SIG-M5 (cell line): ENCODE measurements around the gene OR2A25.

Experiments used
- DNase-seq: peaks from one replicate; lab custom pipeline; 2025; lab: John Stamatoyannopoulos, UW

Gene OR2A25

DNA sequence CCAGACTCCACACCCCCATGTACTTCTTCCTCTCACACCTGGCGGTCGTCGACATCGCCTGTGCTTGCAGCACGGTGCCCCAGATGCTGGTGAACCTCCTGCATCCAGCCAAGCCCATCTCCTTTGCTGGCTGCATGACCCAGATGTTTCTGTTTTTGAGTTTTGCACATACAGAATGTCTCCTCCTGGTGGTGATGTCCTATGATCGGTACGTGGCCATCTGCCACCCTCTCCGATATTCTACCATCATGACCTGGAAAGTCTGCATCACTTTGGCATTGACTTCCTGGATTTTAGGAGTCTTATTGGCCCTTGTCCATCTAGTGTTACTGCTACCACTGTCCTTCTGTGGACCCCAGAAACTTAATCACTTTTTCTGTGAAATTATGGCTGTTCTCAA lies 4.8 kb downstream of the OR2A25 start:
- no peak for DNase-seq

DNA sequence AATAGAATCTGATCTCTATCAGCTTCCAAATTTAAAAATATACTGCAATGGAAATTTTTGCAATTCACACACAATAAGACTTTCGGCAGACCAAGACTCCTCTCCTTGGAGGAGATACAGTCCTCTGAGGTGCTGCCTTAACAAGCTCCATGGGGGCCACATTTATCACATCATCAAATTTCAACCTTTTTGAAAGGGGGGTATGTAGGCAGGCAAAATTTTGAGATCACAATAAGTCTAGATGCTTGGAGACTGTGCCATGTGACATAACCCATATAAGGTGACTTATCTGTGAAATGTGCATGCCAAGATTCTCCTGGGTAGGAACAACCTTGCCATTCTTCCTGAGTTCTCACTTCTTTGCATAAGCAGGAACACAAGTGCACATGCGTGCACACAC lies 16.4 kb downstream of the OR2A25 start, which contains the start of gene OR2A12:
Gene OR2A12, plus strand, starts transcription at position 301 of the 400 bp plus-strand sequence. CDS start 8,830 bp downstream, outside the sequence.
- DNase-seq = no peak

DNA sequence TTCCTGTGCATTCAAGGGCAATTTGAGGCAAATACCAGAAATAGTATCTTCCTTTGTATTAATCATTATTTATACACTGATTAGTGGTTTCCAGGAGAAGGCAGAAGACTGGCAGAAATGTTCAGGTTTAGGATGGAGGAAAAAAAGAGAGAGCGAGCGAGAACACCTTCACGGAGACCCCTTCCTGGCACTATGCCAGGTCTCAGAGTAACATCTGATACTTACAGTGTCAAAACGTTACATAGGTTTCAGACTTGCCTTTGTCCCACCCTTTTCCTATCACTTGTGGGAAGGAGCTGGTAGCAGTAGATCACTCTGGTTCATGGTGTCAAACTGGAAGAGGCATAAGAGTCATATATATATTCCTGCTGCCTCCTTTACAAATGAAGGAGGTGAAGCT lies 17.1 kb downstream of the OR2A25 start:
- DNase-seq = no peak

DNA sequence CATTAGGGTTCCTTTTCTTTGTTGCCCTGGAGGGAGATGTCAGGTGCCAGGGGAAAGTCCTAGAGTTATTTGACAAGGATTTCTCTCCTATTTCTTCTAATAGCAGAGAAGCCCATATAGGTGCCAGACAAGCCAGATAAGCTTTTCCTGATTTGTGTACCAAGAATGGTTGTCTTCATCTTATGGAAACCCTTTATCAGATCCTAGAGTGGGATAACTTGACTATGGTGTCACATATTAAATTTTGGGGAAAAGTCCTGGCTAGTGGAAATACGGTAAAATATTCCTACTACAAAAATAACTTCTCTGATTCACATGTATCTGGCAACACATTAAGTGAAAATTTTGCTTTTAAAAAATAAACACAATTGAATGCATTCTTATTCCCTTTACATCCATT lies 17.6 kb downstream of the OR2A25 start:
- DNase-seq = no peak

DNA sequence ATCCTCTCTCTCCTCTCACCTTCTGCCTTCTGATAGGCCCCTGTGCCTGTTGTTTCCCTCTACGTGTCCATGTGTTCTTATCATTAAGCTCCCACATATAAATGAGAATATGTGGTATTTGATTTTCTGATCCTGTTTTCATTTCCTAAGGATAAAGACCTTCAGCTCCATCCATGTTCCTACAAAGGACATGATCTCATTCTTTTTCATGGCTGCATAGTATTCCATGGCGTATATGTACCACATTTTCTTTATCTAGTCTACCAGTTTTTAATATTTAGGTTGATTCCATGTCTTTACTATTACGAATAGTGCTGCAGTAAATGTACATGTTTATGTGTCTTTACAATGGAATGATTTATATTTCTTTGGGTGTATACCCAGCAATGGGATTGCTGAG lies 21.1 kb downstream of the OR2A25 start:
- DNase-seq = no peak

DNA sequence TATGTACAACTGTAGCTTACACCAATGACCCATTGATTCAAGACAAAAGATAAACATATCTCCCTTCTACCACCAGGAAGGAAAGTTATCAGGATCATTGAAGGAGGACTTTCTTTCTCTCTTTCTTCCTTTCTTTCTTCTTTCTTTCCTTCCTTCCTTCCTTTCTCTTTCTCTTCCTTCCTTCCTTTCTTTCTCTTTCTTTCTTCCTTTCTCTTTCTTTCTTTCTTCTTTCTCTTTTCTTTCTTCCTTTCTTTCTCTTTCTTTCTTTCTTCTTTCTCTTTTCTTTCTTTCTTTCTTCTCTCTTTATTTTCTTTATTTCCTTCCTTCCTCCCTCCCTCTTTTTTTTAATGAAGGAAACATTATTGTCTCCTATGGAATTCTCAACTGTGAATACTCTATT lies 29.2 kb downstream of the OR2A25 start:
- no peak for DNase-seq

DNA sequence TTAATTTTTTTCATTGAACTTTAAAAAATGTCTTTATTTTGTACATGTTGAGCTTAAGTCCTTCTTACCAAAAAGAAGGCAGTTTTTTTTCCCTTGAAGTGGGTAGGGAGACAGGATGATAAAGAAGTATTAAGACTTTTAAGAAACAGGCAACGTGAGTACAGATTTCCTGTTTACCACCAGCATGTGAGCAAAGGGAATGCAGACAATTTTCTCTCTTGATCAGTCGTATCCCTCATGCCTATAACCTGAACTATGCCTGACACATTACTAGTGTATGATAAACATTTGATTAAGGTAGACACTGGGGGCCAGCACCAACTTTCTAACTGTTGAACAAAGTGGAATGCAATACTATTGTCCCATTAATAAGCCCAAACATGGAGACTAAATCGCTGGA lies 31.0 kb downstream of the OR2A25 start:
- DNase-seq = no peak

DNA sequence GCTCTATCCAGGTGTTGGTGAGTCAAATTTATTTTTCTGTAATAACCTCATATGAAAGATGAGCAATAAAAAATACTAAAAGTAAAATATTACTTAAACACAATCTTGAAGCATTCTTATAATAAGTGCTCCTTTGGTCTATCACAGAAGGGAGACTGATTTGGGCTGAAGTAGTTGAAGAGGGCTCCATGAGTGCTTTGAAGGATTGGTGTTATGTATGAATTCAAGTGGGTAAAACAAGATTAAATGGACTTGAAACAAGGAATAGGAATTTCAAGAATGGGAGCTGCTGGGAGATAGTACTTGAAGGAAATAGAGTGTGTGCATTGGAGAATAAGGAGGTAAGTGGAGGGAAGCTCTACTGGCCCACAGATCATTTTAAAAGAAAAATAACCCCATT lies 32.4 kb downstream of the OR2A25 start:
- DNase-seq = no peak

DNA sequence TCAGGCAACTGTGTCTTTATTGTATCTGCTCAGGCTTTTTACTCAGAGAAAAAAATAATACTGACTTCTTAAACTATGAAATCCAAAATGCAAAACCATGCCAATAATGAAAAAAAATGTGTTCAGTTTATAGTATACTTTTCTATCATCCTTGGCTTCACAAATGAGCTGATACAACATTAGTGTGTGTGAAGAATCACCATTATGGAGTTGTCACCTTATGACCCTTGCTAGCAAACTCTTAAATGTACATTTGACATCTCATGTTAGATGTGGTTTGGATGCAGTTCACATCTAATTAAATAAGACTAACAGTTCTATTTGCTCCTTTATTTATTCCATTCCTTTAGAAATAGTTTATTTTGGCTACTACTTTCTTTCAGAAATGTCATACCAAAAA lies 35.6 kb downstream of the OR2A25 start:
- no peak for DNase-seq

DNA sequence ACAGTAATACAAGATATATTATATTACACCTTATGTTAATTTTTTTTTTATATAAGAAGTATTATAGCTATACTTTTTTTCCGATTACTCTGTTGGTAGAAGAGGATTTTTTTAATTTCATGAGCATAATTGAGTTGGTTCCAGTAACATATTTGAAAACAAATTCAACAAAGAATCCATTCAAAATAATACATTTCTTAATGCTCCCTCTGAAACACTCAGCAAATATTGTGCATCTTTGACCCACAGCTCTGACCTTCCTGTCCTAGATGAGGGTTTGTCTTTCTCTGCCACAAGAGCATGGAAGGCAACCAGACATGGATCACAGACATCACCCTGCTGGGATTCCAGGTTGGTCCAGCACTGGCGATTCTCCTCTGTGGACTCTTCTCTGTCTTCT lies 39.7 kb downstream of the OR2A25 start, which contains the start of gene OR2A2:
Gene OR2A2, plus strand, starts transcription at position 301 of the 400 bp plus-strand sequence. Its CDS starts 0 bp downstream, at position 301.
- DNase-seq = no peak

DNA sequence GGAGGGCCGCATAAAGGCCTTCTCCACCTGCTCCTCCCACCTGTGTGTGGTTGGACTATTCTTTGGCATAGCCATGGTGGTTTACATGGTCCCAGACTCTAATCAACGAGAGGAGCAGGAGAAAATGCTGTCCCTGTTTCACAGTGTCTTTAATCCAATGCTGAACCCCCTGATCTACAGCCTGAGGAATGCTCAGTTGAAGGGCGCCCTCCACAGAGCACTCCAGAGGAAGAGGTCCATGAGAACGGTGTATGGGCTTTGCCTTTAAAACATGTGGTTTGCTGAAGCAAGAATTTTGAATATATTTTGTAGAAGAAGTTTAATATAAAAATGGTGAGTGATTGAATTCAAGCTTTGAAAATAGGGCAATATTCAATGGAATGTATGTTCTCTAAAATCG lies 40.7 kb downstream of the OR2A25 start:
- DNase-seq = no peak

DNA sequence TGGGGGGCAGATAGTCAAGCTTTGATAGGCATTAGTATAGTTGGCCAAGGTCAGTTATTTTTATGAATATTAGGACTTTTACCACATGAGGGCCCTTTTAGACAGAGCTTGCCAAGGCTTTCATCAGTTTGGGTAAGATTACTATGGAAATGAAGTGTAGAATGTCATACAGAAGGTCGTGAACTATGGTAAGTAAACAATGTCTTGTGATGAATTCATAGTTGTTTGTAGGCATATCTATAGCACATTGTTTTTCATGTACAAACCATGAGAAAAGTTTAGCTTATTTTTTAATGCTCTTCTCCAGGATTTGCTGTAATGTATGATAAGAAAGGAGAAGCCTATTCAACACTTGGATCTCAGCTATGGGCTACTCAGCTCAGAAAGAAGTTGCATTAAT lies 44.0 kb downstream of the OR2A25 start:
- DNase-seq = no peak

DNA sequence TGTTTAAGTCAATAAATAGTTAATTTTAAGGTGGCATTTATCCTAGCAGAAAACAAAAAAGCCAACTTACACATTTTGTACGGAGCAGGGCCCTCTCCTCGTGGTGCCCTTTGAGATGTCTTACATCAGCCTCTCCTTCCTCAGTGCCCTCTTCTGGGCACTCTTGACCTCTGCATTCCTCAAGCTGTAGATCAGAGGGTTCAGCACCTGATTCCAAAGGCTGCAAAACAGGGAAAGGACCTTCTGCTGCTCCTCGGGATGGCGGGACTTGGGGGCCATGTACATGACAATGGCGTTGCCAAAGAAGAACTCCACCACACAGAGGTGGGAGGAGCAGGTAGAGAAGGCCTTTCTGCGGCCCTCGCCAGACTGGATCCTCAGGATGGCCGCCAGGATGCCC lies 48.7 kb downstream of the OR2A25 start:
- no peak for DNase-seq

DNA sequence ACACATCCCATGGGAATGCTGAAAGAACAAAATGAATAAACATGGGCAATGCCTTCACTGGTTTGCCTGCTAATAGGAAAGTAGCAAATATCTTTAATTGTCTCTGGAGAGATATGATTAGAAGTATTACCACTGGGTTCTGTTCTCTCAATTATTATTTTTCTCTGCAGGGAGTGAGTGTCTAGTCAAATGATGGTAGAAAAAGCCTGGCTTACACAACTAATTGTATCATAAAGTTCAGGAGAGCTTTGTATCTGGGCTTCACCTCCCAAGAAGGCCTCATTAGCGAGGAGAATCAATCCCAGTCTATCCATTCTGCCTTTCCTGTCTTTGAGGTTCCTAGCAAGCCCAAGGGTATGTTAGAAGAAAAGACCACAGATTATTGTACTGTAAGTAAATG lies 53.3 kb downstream of the OR2A25 start, which contains the start of gene OR2A14:
Gene OR2A14, plus strand, starts transcription at position 301 of the 400 bp plus-strand sequence. CDS start 5,937 bp downstream, outside the sequence.
- no peak for DNase-seq
